Measurements from ENCODE around the gene KRTAP20-2. TPM values are rescaled to one million over a fixed set of nuclear protein-coding genes. Genes with fewer than 3 reads are reported as not detected.

The KRTAP20-2 gene
- total and polyA plus RNA-seq, 2 of the 8 experiments (the other 6 are each of a cell fraction or from before 2014, with no cell fraction given), result not detected

- TF ChIP-seq KDM1A (IDR thresholded peaks at IDR 0.05; ENCODE audit: borderline replicate concordance, low read length), result no peak
- TF ChIP-seq CBX5 (IDR thresholded peaks at IDR 0.05; ENCODE audit: low read depth, low read length), result no peak
- no peak for TF ChIP-seq EGR1 (IDR thresholded peaks at IDR 0.05; ENCODE audit: borderline replicate concordance, low read depth, low read length)
- no peak for TF ChIP-seq RAD21 (IDR thresholded peaks at IDR 0.05 in 1 of 2, conservative IDR thresholded peaks at IDR 0.05 in 1 of 2; ENCODE audit: low read depth in 2 of 2, low read length in 2 of 2)
These were observed 44.7 kb upstream of the KRTAP20-2 start, which contains the start of gene KRTAP22-2 (continued) for GRCh38 chr21:30590297-30590696.
